Measurements from ENCODE around the gene ESYT1.

- no peak for TF ChIP-seq GATA2 (IDR thresholded peaks at IDR 0.05; ENCODE audit: low read depth, low read length)
- no peak for TF ChIP-seq GATA3 (IDR thresholded peaks at IDR 0.05; ENCODE audit: low read depth, low read length)
Observed at GRCh38 chr12:56151672-56152131, 23.6 kb downstream of the ESYT1 start.
